OCI-M1 (cell line): Measurements from ENCODE around the gene FMN1.
"Not testable (repeated sequence)": the region's sequence is repeated elsewhere in the genome, so short reads cannot be mapped to it uniquely, and the experiment has no call there.

Source experiments
- DNase-seq: peaks from one replicate; lab custom pipeline; 2025; lab: John Stamatoyannopoulos, UW

FMN1 gene

DNA sequence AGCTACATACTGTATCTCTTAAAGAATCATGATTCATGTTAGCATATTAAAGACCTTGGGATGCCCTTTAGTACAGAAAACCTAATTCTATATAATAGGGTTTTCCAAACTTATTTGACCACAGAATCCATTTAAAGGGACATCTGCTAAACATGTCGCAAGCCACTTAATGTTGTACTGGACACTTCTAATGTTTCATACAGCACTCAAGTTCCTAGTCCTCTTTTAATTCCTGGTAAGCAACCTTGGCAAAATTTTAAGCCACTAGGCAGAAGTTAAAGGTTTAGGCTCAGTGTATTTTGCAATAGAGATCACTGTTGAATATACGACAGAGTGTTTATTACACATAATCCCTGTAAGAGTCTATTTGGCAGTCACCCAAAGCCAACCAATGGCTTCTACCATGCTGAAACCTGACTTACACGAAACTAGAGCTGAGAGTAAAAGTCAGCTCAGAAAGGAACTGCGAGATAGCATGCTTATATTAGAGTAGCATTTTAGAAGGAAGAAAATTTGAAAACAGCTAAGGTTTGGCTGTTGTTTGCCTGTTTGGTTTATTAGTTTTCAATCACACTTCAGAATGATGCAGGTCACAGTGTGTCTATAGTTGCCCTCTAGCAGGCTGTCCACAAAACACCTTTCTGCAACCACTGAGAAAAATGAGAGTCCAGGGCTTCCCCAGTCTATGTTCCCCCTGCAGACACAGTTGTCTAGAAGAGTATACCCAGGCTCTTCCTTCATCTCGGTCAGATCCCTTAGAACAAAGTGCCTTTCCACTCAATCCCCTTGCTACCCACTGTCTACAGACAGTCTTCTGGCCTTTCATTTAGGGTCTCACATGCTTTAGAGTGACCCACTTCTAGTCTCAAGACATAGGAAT lies 104.4 kb downstream of the FMN1 start:
- peak; percentile 25 for DNase-seq

DNA sequence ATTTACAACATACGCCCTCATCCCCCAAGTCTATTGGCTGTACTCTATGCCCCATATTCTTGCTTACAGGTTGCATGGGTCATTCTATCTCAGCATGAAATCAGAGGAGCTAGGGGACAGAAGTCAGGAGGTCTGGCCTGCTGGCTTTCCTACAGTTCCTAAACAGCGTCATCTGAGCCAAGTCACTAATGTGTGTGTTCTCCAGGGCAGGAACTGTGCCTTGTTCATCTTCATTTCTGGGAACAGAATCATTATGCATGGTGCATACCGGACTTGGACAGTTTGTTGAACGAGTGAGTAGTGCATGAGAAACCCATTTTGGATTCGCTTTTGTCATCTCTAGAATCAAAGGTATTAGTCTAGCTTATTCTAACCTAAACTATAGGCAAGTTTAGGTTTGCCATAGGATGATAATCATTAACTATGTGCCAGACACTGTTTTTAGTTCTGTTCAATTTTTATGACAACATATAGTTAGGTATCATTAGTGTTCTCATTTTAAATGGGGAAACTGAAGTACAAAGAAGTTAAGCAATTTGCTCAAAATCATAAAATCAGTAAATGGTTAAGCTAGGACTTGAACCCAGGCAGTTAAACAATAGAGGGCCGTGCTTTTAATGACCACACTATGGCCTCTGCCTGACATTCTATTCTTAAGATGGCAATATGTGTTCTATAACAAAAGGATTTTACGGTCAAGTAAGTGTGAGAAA lies 105.2 kb downstream of the FMN1 start:
- DNase-seq, result no peak

GRCh38 chr15:33086500-33087121 lies 107.9 kb downstream of the FMN1 start:
- peak; percentile 70 for DNase-seq

DNA sequence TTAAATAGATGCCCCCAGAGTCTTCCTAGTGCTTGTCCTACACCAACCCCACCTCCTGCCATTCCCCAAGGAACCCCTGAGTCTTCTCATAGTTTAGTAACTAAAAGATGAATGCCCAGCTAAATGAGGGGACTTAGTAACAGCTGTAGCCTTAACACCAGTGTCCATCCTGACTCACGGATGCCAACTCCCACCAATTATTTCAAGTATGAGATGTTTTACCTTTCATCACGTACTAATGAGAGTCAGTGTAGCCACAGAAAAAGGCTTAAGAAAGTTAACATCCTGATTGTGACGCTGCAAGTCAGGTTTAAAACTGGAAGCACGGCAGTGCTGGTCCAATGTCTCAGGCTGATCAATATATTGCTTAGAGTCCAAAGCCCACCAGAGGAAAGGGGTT lies 109.9 kb downstream of the FMN1 start:
- DNase-seq, result no peak

DNA sequence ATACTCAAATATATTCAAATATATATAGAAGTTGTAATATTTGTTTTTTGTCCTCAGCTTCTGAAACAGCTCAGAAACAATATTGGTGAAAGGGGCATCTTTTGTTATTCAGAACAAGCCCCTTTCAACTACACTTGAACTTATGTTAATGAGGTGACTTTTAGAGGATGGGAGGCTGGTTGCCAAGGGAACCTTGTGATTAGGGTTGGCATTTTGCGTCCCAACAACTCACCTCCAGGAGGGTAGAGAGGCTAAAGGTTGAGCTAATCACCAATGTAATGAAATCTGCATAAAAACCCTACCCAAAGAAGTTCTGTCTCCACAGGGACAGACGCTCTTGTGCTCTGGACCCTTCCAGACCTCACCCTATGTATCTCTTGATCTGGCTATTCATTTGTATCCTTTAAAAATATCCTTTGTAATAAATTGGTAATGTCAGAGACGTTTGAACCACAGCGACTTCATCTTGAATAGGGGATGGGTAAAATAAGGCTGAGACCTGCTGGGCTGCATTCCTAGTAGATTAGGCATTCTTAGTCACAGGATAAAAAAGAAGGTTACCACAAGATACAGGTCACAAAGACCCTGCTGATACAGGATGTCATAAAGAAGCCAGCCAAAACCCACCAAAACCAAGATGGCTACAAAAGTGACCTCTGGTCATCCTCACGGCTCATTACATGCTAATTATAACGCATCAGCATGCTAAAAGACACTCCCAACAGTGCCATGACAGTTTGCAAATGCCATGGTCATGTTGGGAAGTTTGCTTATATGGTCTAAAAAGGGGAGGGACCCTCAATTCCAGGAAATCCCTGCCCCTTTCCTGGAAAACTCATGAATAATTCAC lies 111.1 kb downstream of the FMN1 start:
- no peak for DNase-seq

DNA sequence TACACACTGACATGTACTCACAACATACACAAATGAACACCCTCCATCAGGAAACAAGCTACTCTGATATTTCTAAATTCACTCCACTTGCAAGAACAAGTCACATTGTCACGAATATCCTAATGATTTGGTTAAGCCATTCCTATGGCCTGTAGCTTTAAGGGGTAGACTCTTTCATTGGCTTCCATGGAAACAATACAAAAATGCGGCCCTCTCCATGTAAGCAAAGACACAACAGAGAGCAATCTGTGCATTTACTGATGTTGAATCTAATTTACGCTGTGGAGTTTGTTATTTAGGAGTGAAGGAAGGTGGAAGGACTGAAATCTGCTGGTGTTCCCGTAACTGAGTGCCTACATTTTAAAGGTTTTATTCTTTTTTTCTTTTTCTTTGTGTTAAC lies 114.5 kb downstream of the FMN1 start:
- DNase-seq, result no peak

GRCh38 chr15:33078607-33079006 lies 115.9 kb downstream of the FMN1 start:
- DNase-seq, result no peak

GRCh38 chr15:33076937-33077336 lies 117.6 kb downstream of the FMN1 start:
- DNase-seq, result no peak

GRCh38 chr15:33074942-33075341 lies 119.6 kb downstream of the FMN1 start:
- no peak for DNase-seq

- DNase-seq, result no peak
Measured at GRCh38 chr15:33074212-33074611, 120.3 kb downstream of the FMN1 start.

GRCh38 chr15:33071451-33071850 lies 123.1 kb downstream of the FMN1 start:
- DNase-seq, result no peak

DNA sequence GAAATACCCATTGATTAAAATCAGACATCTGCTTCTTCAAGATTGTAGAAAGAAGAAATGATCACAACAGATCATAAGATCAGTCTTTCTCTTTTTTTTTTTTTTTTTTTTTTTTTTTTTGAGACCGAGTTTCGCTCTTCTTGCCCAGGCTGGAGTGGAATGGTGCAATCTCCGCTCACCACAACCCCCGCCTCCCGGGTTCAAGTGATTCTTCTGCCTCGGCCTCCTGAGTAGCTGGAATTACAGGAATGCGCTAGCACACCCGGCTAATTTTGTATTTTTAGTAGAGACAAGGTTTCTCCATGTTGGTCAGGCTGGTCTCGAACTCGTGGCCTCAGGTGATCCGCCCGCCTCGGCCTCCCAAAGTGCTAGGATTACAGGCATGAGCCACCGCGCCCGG lies 124.6 kb downstream of the FMN1 start:
- not testable (repeated sequence) for DNase-seq

- DNase-seq, result no peak
Measured at GRCh38 chr15:33069161-33069560, 125.4 kb downstream of the FMN1 start.

DNA sequence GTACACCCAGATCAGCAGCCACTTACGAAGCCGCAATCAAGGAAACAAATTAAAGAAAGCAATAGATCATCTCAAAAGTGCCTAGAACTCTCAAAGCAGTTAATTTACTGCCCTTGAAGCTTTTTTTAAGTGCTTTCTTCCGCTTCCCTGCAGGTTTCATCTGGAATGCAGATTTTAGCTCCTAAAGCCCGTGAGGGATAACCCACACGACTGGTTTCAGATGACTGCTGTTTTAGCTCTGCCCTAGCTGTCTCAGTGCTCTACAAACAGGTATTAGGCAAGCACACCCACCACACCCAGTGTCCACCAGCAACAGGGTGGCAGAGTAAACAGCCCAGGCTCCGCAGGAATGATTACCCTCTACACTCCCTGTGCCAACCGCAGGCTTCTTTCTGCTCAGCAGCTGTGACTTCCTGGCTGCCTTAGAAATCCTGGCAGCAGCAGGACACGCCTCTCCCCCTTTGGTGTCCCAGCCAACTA lies 126.0 kb downstream of the FMN1 start:
- no peak for DNase-seq

GRCh38 chr15:33068007-33068481 lies 126.5 kb downstream of the FMN1 start:
- DNase-seq, result peak; percentile 81

- DNase-seq, result no peak
Measured at GRCh38 chr15:33067456-33067855, 127.1 kb downstream of the FMN1 start.

DNA sequence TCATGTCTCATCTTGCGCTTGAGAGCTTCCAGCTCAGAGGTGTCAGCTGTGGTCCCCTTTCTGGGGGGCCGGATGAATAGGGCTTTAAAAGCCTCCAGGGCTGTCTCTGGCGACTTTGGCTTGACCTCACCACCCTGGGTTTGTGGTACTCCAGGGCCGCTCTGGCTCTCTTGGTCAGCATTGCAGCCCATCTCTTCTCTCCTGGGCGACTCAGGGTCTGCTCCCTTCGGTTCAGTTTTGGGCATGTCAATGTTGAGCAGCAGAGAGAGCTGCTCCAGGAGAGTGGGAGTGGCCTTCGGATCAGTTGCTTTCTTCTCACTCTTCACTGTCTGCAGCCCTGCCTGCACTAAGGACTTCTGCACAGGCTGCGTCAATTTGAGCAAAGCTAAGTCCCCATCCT lies 127.9 kb downstream of the FMN1 start:
- no peak for DNase-seq

- DNase-seq, result no peak
Measured at GRCh38 chr15:33064878-33065277, 129.6 kb downstream of the FMN1 start.

- DNase-seq, result no peak
Measured at GRCh38 chr15:33059184-33059583, 135.3 kb downstream of the FMN1 start.

DNA sequence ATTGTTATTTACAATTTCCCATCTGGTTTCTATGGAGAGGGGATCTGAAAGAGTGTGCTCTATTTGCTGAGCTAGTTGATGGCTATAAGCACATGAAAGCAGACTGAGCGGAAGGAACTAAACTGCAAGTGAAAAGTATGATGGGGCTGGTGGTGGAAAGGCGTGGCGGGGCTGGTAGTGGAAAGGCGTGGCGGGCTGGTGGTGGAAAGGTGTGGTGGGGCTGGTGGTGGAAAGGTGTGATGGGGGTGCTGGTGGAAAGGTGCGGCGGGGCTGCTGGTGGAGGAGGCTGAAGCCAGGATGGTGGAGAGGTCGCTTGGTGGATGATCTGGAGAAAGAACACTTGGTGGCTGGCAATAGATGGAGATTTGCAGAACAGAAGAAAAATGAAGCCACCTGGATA lies 136.7 kb downstream of the FMN1 start:
- no peak for DNase-seq

DNA sequence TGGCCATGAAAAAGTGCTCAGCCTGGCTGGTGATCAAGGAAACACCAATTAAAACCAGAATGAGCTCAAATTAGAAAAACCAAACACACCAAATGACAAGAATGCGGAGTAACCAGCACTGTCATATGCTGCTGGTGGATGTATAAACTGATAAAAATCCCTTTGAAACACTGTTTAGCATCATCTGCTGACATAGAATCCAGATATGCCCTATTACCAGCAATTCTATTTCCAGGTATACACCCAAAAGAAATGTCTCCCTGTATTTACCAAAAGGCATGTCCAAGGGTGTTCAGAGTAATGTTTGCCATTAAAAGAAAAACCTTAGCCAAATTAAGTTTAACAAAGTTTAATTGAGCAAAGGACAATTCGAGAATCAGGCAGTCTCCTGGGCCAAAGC lies 138.6 kb downstream of the FMN1 start:
- no peak for DNase-seq

- DNase-seq, result no peak
Measured at GRCh38 chr15:33051528-33051927, 143.0 kb downstream of the FMN1 start.
